MCF 10A (cell line): Measurements from ENCODE around the gene SSH2. TPM values are rescaled to one million over a fixed set of nuclear protein-coding genes. Genes with fewer than 3 reads are reported as not detected.

Source experiments
- BruUV-seq: library from RNA; stranded (reverse); fragments of 400-500 nt; replicated peaks from 2 replicates; lab custom pipeline; 2021; lab: Mats Ljungman, UMichigan
- CTCF ChIA-PET: fragments of 300-600 bp; sonication (Branson Sonifier 250); formaldehyde crosslinking; extraction: SDS; loops from one replicate; lab custom pipeline; 2021; ENCODE audit warnings: antibody characterized with exemption, inconsistent platforms; lab: Yijun Ruan, JAX
- POLR2A ChIA-PET: fragments of 300-600, 350-650 bp; sonication (Branson Sonifier 250); formaldehyde crosslinking; extraction: SDS; loops from one replicate; lab custom pipeline; 2020; ENCODE audit warnings: antibody characterized with exemption, inconsistent platforms; lab: Yijun Ruan, JAX
- DNase-seq: peaks from one replicate; pipeline ENCODE4 v3.0.0-alpha.2; 2018; ENCODE audit not compliant: unreplicated experiment
- H3K27ac Mint-ChIP-seq: one replicate; pipeline ENCODE4 v1.8.0; 2022; ENCODE audit warnings: mild to moderate bottlenecking, low read depth, mixed read lengths; ENCODE audit not compliant: unreplicated experiment
- H3K27me3 Mint-ChIP-seq: one replicate; pipeline ENCODE4 v1.8.0; 2022; ENCODE audit warnings: mixed read lengths; ENCODE audit not compliant: insufficient read depth, unreplicated experiment
- H3K36me3 Mint-ChIP-seq: one replicate; pipeline ENCODE4 v1.8.0; 2022; ENCODE audit warnings: mild to moderate bottlenecking, moderate library complexity, mixed read lengths; ENCODE audit not compliant: insufficient read depth, unreplicated experiment
- H3K4me1 Mint-ChIP-seq: one replicate; pipeline ENCODE4 v1.8.0; 2022; ENCODE audit warnings: mixed read lengths; ENCODE audit not compliant: insufficient read depth, unreplicated experiment
- H3K4me3 Mint-ChIP-seq: one replicate; pipeline ENCODE4 v1.8.0; 2022; ENCODE audit warnings: mild to moderate bottlenecking, moderate library complexity, mixed read lengths; ENCODE audit not compliant: unreplicated experiment
- H3K9me3 Mint-ChIP-seq: one replicate; pipeline ENCODE4 v1.8.0; 2022; ENCODE audit warnings: mixed read lengths; ENCODE audit not compliant: unreplicated experiment
- CTCF ChIP-seq: fragments of 200-600 bp; IDR thresholded peaks from one replicate; pipeline ENCODE4 v1.8.0; 2022; ENCODE audit warnings: antibody characterized with exemption, mild to moderate bottlenecking; ENCODE audit not compliant: unreplicated experiment
- intact Hi-C: fragments of 100-400 bp; cut with micrococcal nuclease; formaldehyde crosslinking; loops from 2 replicates; pipeline ENCODE4 v1.14.1; 2022
- total RNA-seq: library from RNA; stranded (reverse); gene quantifications from 2 replicates; pipeline ENCODE4 v1.2.3, GENCODE V29; 2022

SSH2 gene
- total RNA-seq, 1 experiment from 2014 or later: 21.9 TPM

- no peak overlapping the region for H3K27ac Mint-ChIP-seq
- TF ChIP-seq CTCF: no peak
- H3K9me3 Mint-ChIP-seq: no peaks in the 10 kb centered on the region
- no peak for DNase-seq
- no peak overlapping the region for H3K4me3 Mint-ChIP-seq
- intact Hi-C loops: no loop called here
- H3K4me1 Mint-ChIP-seq: peaks cover 43% of the 10 kb centered on the region
- no peaks in the 10 kb centered on the region for H3K27me3 Mint-ChIP-seq
- ChIA-PET CTCF (interaction anchor here (1.2 kb wide), 1 partner anchor 74 kb away, joined by 5 read pairs; no protein-coding TSS in a partner anchor), POLR2A (no interaction called here)
- peaks cover 10% of the 10 kb centered on the region for H3K36me3 Mint-ChIP-seq
- BruUV-seq: no TSS peak
Measured at GRCh38 chr17:29713626-29714025, 216.4 kb downstream of the SSH2 start.

- ChIA-PET POLR2A (interaction anchor here (0.6 to 3.4 kb wide), 31 partner anchors 8 to 630 kb away, joined by 3 to 19 read pairs (median 4); partner anchors contain the start of genes ANKRD13B and SSH2), CTCF (interaction anchor here (0.6 to 1.3 kb wide), 5 partner anchors 11 to 50 kb away, joined by 3 to 4 read pairs (median 3); no protein-coding TSS in a partner anchor)
- Mint-ChIP-seq H3K27ac (peak overlapping the region; percentile 77), H3K36me3 (peaks cover 12% of the 10 kb centered on the region), H3K4me1 (peaks cover 32% of the 10 kb centered on the region), H3K27me3 (no peaks in the 10 kb centered on the region), H3K9me3 (no peaks in the 10 kb centered on the region), H3K4me3 (no peak overlapping the region)
- no peak for DNase-seq
- no TSS peak for BruUV-seq
- TF ChIP-seq CTCF: no peak
- intact Hi-C loops: loop anchor here (2.0 kb wide), 1 partner anchor 73 kb away; no protein-coding TSS in a partner anchor
Measured at GRCh38 chr17:29711588-29712385, 218.2 kb downstream of the SSH2 start.

- peaks cover 32% of the 10 kb centered on the region for H3K4me1 Mint-ChIP-seq
- BruUV-seq: no TSS peak
- H3K9me3 Mint-ChIP-seq: no peaks in the 10 kb centered on the region
- peak; percentile 73 for DNase-seq
- peak overlapping the region; percentile 77 for H3K27ac Mint-ChIP-seq
- H3K36me3 Mint-ChIP-seq: peaks cover 20% of the 10 kb centered on the region
- TF ChIP-seq CTCF: no peak
- POLR2A ChIA-PET: interaction anchor here (0.6 to 3.4 kb wide), 30 partner anchors 9 to 631 kb away, joined by 3 to 19 read pairs (median 4); partner anchors contain the start of genes ANKRD13B and SSH2
- CTCF ChIA-PET: interaction anchor here (0.6 to 1.2 kb wide), 4 partner anchors 23 to 341 kb away, joined by 3 read pairs; no protein-coding TSS in a partner anchor
- H3K4me3 Mint-ChIP-seq: peak overlapping the region; percentile 42
- H3K27me3 Mint-ChIP-seq: no peaks in the 10 kb centered on the region
- intact Hi-C loops: loop anchor here (2.0 kb wide), 1 partner anchor 72 kb away; no protein-coding TSS in a partner anchor
Measured at GRCh38 chr17:29710891-29711418, 219.1 kb downstream of the SSH2 start.

GRCh38 chr17:29710520-29710884 lies 219.5 kb downstream of the SSH2 start:
- peaks cover 35% of the 10 kb centered on the region for H3K4me1 Mint-ChIP-seq
- CTCF ChIA-PET: interaction anchor here (0.7 kb wide), 1 partner anchor 341 kb away, joined by 3 read pairs; no protein-coding TSS in a partner anchor
- no peak for TF ChIP-seq CTCF
- BruUV-seq: no TSS peak
- H3K36me3 Mint-ChIP-seq: peaks cover 20% of the 10 kb centered on the region
- H3K27me3 Mint-ChIP-seq: no peaks in the 10 kb centered on the region
- peak; percentile 27 for DNase-seq
- POLR2A ChIA-PET: interaction anchor here (0.8 to 3.4 kb wide), 17 partner anchors 13 to 220 kb away, joined by 3 to 19 read pairs (median 5); partner anchors contain the start of genes ANKRD13B and SSH2
- peak overlapping the region; percentile 77 for H3K27ac Mint-ChIP-seq
- intact Hi-C loops: loop anchor here (2.0 kb wide), 1 partner anchor 72 kb away; no protein-coding TSS in a partner anchor
- H3K4me3 Mint-ChIP-seq: peak overlapping the region; percentile 42
- no peaks in the 10 kb centered on the region for H3K9me3 Mint-ChIP-seq
